ENCODE measurements around the gene CLINT1. TPM values are rescaled to one million over a fixed set of nuclear protein-coding genes. Genes with fewer than 3 reads are reported as not detected.

CLINT1 gene
- total and polyA plus RNA-seq, 2 experiments from 2014 or later: 71.7 to 101 TPM

Small RNA genes lying within 50 kb of the gene (small RNA-seq; reads per million reads assigned to genes)
- gene AC026407.1 (ENCODE audit: low replicate concordance) (not detected), gene RNU6-260P (ENCODE audit: low replicate concordance) (not detected)

Other genes starting within 250 kb of the CLINT1 start
- 1.3 and 1.4 TPM in 2 replicates for gene SOX30, start 206.7 kb downstream of the CLINT1 start, total RNA-seq (2014; rRNA removed; shearing (Covaris generic))
- gene SOX30, start 206.7 kb downstream of the CLINT1 start, polyA plus RNA-seq (2016; fragmentation: Nextera tagmentation; extraction: Ambion mirVana): 0.43 and 0.47 TPM in 2 replicates
- gene C5orf52, start 187.6 kb downstream of the CLINT1 start, total RNA-seq (2014; rRNA removed; shearing (Covaris generic)): not detected in 2 replicates
- not detected in 2 replicates for gene C5orf52, start 187.6 kb downstream of the CLINT1 start, polyA plus RNA-seq (2016; fragmentation: Nextera tagmentation; extraction: Ambion mirVana)
- gene THG1L, start 127.7 kb downstream of the CLINT1 start, total RNA-seq (2014; rRNA removed; shearing (Covaris generic)): 11.8 and 12.2 TPM in 2 replicates
- gene THG1L, start 127.7 kb downstream of the CLINT1 start, polyA plus RNA-seq (2016; fragmentation: Nextera tagmentation; extraction: Ambion mirVana): 13.8 and 15.9 TPM in 2 replicates
- gene LSM11, start 115.4 kb downstream of the CLINT1 start, total RNA-seq (2014; rRNA removed; shearing (Covaris generic)): 3.8 and 3.9 TPM in 2 replicates
- 1.2 TPM in 2 replicates for gene LSM11, start 115.4 kb downstream of the CLINT1 start, polyA plus RNA-seq (2016; fragmentation: Nextera tagmentation; extraction: Ambion mirVana)